NCI-H748 treated with DMSO at 0.1 percent for 48 hours (cell line): ENCODE data around the gene VWF.
"Not testable (repeated sequence)": the region's sequence is repeated elsewhere in the genome, so short reads cannot be mapped to it uniquely, and the experiment has no call there.

ENCODE experiments used
- DNase-seq: peaks from one replicate; lab custom pipeline; 2025; lab: John Stamatoyannopoulos, UW

Gene VWF

DNA sequence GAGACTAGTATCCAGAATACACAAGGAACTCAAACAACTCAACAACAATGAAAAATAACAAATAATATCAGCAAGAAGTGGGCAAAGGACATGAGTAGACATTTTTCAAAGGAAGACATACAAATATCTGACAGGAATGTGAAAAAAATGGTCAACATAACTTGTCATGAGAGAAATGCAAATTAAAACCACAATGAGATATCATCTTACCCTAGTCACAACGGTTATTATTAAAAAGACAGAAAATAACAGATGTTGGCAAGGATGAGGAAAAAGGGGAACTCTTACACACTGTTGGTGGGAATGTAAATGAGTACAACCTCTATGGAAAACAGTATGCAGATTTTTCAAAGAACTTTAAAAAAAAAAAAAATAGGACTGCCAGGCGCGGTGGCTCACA is 20.4 kb downstream of the VWF start:
- DNase-seq, result no peak

DNA sequence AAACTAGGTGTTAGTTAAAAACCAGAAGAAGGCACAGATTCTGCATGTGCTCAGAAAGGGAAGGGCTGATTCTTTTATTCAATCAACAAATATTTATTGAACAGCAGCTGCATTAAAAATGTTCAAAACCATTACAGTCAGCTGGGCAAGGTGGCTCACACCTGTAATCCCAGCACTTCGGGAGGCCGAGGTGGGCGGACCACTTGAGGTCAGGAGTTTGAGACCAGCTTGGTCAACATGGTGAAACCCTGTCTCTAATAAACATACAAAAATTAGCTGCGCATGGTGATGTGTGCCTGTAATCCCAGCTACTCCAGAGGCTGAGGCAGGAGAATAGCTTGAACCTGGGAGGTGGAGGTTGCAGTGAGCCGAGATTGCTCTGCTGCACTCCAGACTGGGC is 22.4 kb downstream of the VWF start:
- DNase-seq, result not testable (repeated sequence)

DNA sequence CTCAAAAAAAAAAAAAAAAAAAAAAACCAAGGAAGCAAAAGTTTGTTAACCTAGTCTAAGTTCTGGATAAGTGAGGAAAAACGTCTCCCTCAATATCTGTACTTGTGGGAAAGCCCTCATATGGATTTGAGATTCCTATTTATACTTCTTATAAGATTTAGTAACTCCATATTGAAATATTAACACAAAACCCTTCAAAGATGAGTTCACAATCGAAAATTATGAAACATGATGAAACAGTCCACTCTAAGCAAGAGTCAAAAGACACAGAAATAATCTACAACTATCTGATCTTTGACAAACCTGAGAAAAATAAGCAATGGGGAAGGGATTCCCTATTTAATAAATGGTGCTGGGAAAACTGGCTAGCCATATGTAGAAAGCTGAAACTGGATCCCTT is 25.2 kb downstream of the VWF start:
- no peak for DNase-seq

- no peak for DNase-seq
These were observed 27.1 kb downstream of the VWF start for GRCh38 chr12:6097411-6097810.

DNA sequence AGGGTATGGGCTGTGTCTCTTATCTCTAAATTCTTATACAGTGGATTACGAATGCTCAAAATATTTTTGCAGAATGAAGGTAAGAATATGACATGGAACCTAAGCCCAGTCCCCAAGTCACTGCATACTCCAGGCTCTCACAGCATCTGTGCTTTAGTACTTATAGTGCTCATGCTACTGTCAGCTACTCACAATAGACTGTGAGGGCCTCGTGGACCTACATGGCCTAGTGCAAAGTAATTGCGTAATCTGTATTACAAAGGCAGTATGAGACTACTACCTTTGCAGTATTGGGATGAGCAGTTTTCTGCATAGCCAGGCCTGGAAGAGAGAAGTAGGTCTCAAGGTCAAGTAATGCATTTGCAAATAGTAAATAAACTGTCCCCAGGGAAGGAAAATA is 27.9 kb downstream of the VWF start:
- DNase-seq, result no peak

DNA sequence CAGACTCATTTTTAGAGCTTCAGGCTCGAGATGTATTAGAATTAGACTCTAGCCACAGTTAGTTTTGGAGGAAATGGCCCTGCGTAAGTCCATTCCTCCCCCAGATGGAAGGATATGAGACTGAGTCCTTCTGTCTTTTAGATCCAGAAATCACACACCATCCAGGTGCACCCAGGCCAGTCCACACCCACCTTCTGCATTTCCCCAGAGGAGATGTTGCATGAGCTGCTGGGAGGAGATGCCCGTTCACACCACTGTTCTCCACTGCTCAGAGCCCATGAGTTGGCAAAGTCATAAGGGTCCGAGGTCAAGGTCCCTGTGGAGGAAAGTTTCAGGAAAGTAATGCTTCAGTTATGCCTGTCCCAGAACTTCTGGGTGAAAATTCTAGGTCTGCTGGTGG is 29.2 kb downstream of the VWF start:
- DNase-seq, result no peak

- DNase-seq, result no peak
These were observed 30.7 kb downstream of the VWF start for GRCh38 chr12:6093764-6094163.

- no peak for DNase-seq
These were observed 31.4 kb downstream of the VWF start for GRCh38 chr12:6092784-6093722.

GRCh38 chr12:6091786-6092566 is 32.5 kb downstream of the VWF start:
- DNase-seq, result no peak

- DNase-seq, result no peak
These were observed 33.7 kb downstream of the VWF start for GRCh38 chr12:6090803-6091202.

DNA sequence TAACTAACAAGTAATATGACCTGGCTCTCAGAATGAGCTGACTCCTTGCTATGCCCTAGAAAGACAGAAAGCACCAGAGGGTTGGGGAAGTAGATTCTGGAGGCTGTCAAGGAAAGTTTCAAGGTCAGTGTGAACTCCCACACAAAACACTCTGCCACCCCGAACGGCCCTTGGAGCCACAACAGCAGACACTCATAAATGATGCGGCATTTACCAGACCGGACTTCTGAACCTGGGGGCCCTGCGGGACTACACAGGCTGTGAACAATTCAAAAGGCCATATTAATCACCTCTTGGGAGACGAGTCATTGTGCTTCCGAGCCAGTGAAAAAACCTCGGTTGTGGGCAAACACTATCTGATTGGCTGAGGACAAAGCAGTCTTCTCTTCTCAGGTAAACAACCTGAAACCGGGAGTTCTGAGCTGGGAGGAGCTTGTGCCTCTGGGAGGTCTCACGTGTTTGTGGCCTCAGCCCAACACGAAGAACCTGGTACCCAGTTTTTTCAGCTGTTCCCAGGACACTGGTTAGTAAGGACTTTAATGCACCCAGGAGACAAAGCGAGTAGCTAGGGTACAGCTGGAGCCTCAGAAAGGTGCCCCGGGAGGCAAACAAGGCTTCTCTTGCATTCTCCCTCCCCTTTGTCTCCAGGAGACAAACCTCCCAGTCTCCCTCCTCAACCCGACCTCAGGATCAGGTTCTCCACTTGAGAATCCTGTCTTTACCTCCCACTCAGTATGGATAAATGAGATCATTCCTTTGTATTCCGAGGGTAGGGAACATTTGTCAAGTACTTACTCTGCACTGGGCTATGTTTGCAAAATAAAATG is 35.3 kb downstream of the VWF start:
- DNase-seq, result peak; percentile 64

- no peak for DNase-seq
These were observed 38.2 kb downstream of the VWF start for GRCh38 chr12:6086316-6086715.

DNA sequence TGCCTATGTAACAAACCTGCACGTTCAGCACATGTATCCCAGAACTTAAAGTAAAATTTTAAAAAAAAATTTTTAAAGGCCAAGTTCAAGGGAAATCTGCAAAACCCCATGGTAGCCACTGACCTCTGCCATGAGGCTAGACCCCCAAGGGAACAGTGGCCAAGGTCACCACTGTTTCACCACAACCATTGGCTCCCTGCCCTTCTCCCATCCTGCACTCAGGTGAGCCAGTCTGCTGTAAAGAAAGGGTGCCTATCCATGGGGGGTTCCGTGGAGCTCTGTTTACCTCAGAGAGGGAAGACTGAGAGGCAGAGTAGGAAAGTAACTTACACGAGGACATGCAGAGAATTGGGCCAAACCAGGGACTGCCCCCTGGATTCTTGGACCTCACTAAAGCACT is 38.6 kb downstream of the VWF start:
- no peak for DNase-seq

- no peak for DNase-seq
These were observed 39.5 kb downstream of the VWF start for GRCh38 chr12:6084969-6085450.

GRCh38 chr12:6084261-6084968 is 40.1 kb downstream of the VWF start:
- no peak for DNase-seq

DNA sequence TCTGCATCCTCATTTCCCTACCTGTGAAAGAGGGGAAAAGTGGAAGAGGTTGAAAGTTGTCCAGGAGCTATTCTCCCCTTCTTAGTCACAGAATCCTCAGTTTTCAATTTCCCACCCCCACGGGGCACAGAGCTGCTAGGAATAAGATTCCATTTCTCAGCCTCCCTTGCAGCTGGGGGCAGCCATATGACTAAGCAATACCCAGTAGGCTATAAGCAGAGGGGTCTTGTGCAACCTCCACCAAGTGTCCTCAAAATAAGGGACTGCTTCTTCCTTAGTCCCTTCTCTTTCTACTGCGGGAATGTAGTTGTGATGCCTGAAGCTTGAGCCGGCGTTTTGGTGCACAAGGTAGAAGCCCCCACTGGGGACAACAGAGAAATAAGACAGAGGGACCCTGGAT is 40.9 kb downstream of the VWF start:
- no peak for DNase-seq

DNA sequence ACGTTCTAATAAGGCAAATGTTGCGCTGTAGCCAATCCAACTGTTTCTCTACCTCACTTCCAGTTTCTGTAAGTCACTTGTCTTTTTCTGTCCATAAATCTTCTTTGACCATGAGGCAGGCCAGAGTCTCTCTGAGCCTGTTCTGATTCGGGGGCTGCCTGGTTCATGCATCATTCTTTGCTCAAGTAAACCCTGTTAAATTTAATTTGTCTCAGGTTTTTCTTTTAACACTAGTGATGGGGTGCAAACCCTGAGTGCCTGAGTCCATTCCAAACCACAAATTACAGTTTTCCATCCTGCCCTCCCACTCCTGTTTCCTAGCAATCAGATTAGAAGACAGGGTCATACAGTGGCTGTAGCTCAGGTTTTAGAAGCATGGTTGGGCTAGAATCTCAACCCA is 41.9 kb downstream of the VWF start:
- DNase-seq, result no peak

GRCh38 chr12:6080149-6081045 is 44.1 kb downstream of the VWF start:
- no peak for DNase-seq

- DNase-seq, result no peak
These were observed 45.9 kb downstream of the VWF start for GRCh38 chr12:6078398-6079096.

DNA sequence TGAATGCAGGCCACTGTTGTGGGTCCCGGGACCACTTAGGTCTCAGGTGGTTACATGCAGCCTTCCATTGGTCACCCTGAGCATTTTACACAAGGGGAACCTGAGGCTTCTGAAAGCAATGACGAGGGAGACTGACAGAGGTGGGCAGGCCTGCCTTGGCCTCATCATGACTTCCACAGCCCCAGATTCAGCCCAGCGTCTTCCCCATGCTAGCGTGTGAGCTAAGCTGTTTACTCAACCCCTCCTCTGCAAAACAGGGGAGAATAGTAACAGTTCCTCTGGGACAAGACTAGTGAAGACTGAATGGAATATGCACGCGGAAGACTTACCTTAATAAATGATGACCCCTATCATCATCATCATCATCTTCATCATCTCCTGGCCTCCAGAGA is 46.8 kb downstream of the VWF start:
- no peak for DNase-seq
